HS-27A (cell line): ENCODE measurements around the gene TBC1D16.
"Not testable (repeated sequence)": the region's sequence is repeated elsewhere in the genome, so short reads cannot be mapped to it uniquely, and the experiment has no call there.

Source experiments
- DNase-seq: peaks from one replicate; pipeline ENCODE4 v3.0.0-alpha.2; 2012; ENCODE audit warnings: low read depth, missing footprints

The TBC1D16 gene

GRCh38 chr17:80002690-80003490 lies 32.8 kb downstream of the TBC1D16 start:
- no peak for DNase-seq

DNA sequence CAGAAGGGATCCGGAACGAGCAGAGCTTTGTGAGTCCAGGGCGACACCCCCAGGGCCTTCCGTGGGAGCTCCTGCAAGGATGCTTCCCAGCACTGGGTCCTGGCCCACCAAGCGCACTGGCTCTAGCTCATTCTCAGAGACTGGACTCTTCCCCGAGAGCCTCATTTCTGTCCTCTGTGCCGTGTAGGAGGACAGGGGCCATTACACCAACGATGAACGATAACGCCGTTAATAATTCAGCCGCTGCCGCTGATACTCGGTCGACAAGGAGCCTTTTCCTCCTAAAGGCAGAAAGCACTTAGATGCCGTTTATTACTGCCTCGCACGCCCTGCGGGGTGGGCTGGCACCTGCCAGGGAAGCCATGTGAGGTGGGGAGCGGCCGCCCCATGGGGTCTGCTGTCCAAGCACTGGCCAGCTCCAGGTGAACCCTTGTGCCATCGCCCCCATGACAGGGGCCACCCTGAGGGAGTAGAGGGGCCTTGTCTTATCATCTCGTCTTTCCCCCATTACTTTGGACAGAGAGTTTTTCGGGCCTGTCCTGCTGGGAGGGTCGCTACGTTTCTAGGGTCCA lies 33.5 kb downstream of the TBC1D16 start:
- DNase-seq = no peak

- no peak for DNase-seq
Measured at GRCh38 chr17:80000981-80001775, 34.5 kb downstream of the TBC1D16 start.

- DNase-seq = no peak
Measured at GRCh38 chr17:80000136-80000535, 35.5 kb downstream of the TBC1D16 start.

DNA sequence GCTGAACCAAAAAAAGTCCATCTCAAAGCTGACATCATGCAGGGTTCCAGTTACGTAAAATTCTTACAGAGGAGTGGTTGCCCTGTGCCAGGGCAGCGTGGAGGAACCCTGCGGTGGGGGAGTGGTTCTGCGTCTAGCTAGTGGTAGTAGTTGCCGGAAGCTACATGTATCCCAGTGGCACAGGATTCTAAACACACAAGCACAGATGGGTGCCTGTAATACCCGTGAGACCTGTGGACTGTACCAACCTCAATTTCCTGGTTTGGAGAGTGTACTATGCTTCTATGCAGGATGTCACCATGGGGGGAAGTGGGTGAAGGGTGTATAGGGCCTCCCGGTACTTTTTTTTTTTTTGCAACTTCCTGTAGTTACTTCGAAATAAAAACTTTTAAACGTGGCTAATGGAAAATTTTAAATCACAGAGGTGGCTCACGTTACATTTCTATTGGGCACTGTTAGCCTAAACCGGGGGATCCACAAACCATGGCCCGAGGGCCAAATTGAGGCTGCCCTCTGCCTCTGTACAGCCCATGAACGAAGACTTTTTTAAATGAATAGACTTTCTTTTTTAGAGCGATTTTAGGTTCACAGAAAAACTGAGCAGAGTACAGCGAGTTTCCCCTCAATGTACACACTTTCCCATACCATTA lies 38.5 kb downstream of the TBC1D16 start:
- DNase-seq = no peak

DNA sequence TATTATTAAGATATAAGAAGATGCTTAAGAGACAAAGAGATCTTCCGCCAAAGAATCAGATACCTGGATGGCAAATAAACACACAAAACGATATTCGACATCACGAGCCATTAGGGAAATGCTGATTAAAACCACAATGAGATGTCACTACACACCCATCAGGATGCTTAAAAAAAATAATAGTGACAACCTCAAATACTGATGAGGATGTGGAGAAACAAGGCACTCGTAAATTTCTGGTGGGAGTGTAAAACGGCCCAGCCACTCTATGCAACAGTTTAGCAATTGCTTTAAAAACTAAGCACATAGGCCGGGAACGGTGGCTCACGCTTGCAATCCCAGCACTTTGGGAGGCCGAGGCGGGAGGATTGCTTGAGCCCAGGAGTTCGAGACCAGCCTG lies 39.4 kb downstream of the TBC1D16 start:
- DNase-seq = no peak

GRCh38 chr17:79995696-79996095 lies 40.0 kb downstream of the TBC1D16 start:
- no peak for DNase-seq

DNA sequence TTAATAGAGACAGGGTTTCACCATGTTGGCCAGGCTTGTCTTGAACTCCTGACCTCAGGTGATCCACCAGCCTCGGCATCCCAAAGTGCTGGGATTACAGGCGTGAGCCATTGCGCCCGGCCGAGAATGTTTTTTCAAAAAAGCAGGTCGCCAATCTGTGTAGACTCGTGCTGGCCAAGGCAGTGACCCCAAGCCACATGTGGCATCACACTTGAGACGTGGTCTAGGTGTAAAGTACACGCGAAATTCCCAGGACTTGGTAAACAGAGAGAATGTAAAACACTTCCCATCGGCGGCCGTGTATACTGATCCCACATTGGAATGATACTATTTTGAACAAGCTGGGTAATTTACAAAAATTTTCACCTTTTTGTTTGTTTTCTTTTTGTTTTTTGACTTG lies 41.1 kb downstream of the TBC1D16 start:
- no peak for DNase-seq

- not testable (repeated sequence) for DNase-seq
Measured at GRCh38 chr17:79994228-79994569, 41.5 kb downstream of the TBC1D16 start.

DNA sequence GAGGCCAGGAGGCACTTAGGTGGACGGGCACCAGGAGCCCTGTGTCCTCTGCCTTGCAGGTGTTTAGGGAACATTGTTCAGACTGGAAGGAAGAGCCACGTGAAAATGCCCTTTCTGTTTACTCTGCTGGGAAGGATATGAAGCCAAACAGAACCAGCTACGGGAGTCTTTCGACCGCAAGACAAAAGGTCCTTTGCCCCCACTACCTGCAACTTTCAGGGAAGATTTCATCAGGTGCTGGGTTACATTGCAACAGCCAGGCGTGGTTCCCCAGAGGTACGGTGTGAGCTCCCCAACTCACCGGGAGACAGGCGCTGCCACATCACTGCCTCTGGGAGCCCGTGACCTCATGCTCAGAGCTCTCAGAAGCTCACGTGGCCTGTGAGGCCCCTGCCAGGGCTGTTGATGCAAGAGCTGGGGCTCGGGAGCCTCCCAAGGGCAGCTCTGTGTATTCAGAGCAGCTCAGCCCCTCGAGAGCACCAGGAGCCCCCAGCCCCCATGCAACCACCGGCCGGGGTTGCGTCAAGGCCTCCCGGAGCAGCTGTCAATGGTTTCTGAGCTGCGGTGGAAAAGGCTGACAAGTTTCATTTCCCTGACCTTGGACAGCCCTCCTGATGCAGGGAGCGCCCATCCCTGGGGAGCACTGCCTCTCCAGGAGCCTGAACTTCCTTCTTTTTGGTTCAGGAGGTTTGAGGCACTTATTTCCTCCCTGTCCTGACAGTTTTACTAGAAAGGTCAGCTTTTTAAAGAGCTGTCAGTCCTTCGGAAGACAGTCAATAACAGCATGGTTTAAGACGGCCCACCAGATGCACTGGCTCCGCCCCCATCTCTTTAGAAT lies 42.1 kb downstream of the TBC1D16 start:
- DNase-seq = no peak

DNA sequence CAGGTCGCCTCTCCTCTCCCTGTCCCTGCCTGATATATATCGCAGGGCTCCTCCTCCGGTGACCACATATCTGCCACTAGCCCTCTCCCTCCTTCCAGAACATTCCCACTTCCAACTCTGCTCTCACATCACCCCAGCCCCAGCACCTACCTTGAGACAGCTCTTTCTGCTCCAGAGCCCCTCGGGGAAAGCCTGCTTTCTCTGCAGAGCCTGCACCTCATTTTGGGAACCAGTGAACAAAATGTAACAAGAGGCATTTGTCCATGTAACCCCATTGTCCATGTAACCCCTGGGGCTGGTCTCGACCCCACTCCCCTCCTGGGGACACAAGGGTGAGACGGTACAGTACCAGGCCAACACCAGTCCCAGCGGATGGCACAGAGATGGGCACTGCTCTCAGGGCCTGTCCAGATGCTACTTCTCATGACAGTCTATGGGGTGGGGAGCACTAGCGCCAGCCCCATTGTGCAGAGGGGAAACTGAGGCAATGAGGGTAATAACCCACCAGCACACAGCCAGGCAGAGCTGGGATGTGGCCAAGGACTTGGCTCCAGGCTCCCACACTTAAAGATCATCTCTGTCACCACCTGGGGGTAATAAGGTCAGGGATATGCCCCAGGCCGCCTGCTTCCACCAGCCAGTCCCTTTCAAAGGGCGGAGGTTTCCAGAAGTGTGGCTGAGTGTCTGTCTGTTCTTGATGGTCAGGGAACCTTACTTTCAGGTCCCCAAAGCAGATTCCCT lies 42.9 kb downstream of the TBC1D16 start:
- DNase-seq = no peak

DNA sequence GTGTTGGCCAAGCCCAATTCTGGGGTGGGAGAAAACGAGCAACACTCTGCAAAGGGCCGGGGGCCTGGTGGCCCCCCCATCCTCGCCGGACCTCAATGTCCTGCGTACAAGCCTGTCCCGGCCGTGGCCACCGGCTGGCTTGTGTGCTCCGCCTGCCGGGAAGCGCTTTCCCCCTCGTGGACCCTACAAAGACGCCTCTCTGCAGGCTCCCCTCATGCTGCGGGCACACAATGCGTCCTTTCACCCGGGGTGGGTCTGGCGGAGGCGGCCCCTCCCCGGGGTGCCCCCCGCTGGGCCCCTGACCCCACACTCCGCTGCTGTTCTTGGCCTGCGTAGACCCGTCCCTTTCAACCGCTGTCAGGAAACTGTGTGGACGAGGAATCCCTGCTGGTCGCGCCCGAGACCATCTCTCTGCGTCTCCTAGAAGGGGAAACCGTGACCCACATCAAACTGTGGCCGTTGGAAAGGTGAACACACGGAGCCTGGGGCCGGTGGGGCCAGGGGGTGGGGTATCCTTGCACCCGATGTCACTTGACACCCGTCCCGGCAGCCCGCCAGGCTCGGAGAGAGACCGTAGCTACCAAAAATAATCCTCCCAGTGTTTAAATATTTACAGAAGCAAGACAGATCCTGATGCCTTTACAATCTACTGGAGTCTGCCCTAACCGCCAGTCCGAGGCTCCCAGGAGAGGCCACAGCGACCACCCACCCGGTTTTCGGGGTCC lies 43.6 kb downstream of the TBC1D16 start:
- DNase-seq = no peak

- no peak for DNase-seq
Measured at GRCh38 chr17:79991140-79991923, 44.3 kb downstream of the TBC1D16 start.

- DNase-seq = no peak
Measured at GRCh38 chr17:79990704-79991103, 45.0 kb downstream of the TBC1D16 start.

- no peak for DNase-seq
Measured at GRCh38 chr17:79990051-79990592, 45.5 kb downstream of the TBC1D16 start.

DNA sequence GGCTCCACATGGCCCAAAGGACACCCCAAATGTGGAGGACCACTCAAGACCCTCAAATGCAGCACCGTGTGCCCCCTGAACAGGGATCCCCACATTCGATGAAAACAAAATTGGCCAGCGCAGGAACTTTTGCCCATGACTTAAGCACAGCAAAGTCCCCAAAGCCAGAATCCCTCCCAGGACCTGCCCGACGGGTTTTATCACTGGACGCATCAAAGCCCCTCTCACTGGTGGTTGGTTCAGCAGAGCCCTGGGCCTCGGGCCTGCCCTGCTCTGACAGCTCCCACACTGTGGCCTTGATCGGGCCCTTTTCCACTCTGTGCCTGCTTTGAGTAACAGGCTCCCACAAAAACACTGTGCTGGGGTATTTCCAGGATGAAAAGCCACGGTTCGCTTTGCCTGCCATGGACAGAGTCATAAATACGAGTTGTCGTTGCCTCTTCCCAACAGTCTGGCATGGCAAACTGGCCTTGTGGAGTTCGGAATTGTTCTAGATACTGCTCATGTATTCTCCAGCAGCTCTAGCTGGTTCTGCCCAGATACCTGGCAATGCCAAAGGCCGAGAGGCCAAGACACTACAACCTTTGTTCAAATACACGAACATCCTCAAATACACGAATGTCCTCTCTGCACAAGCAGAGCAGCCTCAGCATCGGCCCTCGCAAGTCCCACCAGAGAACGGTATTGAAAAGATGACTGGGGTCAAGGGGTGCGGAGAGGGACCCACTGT lies 46.4 kb downstream of the TBC1D16 start:
- DNase-seq = no peak

DNA sequence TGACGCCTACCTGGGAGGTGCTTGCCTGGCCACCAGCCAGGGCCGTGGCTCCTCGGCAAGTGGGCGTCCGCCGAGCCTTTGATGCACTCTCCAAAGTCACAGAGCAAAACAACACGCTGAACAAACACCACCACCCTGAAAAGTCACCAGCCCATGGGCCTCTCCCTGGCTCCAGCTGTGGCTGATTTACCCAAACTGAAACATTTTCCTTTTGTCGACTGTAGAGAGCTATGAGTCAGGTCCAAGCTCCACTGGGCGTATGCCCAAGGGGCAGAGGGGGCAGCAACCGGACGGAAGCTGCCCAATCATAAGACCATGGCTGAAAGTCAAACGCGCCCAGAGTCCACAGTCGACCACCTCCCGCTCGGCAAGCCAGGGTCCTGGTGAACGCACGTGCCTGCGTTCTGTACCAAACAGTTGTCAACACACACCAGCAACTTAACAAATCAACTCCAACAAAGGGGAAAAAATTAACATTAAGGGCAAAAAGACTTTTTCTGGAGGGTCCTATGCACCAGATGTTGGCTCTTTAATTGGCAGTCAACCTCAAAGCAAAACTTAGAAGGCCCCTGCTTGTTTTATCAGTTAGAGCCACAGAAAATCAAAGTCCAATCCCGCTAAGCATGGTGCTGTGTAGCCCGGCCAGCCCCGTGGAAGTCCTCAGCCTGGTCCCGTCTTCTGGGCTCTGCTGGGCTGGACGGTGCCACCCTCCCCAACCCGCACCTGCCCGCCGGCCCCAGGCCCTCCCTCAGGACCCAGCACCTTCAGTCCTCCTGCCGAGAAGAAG lies 47.3 kb downstream of the TBC1D16 start:
- DNase-seq = no peak

DNA sequence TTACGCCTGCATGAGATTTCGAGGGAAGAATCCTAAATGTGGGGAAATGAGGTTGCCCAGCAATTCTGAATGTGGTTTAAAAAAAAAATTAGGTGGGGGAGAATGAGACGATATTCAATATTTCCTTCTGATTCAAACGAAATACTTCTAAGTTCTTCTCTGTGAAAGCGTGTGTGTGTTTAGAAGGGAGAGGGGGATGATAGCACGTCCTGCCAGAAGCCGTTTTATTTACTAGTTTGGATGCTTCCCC lies 47.8 kb downstream of the TBC1D16 start:
- no peak for DNase-seq
